Activated naive CD4-positive, alpha-beta T cell treated with anti-CD3 and anti-CD28 coated beads, Interleukin-2, amount 10 ng/mL, durations not matched to agents 7 days and 5 days (primary cell): Measurements from ENCODE around the gene DFFB.
A peak's percentile ranks its signal among the peaks of the same experiment; 100 is the strongest.

Experiments
- CTCF ChIA-PET: fragments of 350-600 bp; sonication (Branson Sonifier 250); formaldehyde crosslinking; loops from one replicate; lab custom pipeline; 2021; ENCODE audit warnings: antibody characterized with exemption; lab: Charles Lee
- DNase-seq: peaks from one replicate; pipeline ENCODE4 v3.0.0-alpha.2; 2020
- H3K27ac Mint-ChIP-seq: one replicate; pipeline ENCODE4 v1.8.0; 2021; ENCODE audit warnings: mild to moderate bottlenecking, moderate library complexity, mixed read lengths
- H3K27me3 Mint-ChIP-seq: one replicate; pipeline ENCODE4 v1.8.0; 2021; ENCODE audit warnings: mild to moderate bottlenecking, mixed read lengths
- H3K36me3 Mint-ChIP-seq: one replicate; pipeline ENCODE4 v1.8.0; 2021; ENCODE audit warnings: mixed read lengths
- H3K4me1 Mint-ChIP-seq: one replicate; pipeline ENCODE4 v1.8.0; 2021; ENCODE audit warnings: mixed read lengths
- H3K4me3 Mint-ChIP-seq: one replicate; pipeline ENCODE4 v1.8.0; 2021; ENCODE audit warnings: mild to moderate bottlenecking, moderate library complexity, mixed read lengths
- H3K9me3 Mint-ChIP-seq: one replicate; pipeline ENCODE4 v1.8.0; 2021; ENCODE audit warnings: mixed read lengths

DFFB gene

DNA sequence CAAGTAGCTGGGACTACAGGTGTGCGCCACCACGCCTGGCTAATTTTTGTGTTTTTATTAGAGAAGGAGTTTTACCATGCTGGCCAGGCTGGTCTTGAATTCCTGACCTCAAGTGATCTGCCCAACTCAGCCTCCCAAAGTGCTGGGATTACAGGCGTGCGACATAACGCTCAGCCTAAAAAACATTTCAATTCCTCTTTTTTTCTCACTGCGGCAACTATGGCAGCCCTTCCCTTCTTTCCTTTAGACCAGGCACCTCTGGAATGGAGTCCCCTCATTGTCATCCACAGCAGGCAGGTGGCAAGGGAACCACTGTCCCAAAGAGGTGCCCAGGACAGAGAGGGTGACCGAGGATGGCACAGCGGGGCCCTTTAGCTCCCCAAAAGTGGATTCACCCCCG, 14.4 kb upstream of the DFFB start:
- H3K9me3 Mint-ChIP-seq, result peaks cover 2% of the 10 kb centered on the region
- no peak overlapping the region for H3K4me3 Mint-ChIP-seq
- H3K4me1 Mint-ChIP-seq, result no peaks in the 10 kb centered on the region
- H3K27me3 Mint-ChIP-seq, result no peaks in the 10 kb centered on the region
- CTCF ChIA-PET, result no interaction called here
- H3K36me3 Mint-ChIP-seq, result peaks cover 55% of the 10 kb centered on the region
- no peak overlapping the region for H3K27ac Mint-ChIP-seq
- DNase-seq, result no peak

DNA sequence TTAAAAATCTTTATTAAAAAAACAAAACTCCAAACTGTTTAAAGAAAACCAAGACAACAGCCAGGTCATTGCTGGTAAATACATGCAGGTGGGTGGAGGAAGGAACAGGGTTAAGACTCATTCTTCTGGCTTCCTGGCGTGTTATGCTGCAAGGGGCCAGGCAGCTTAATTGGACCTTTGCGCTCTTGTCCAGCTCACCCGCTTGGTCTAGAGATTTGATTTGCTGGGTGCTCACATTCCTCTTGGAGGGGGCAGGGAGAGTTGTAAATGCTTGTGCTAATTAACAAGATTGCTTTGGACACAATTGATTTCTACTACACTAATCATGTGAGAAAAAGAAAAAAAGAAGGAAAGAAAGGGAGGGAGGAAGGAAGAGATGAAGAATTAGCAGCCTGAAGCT, 10.7 kb upstream of the DFFB start:
- H3K27ac Mint-ChIP-seq, result no peak overlapping the region
- H3K9me3 Mint-ChIP-seq, result no peaks in the 10 kb centered on the region
- CTCF ChIA-PET, result interaction anchor here (1.1 to 1.3 kb wide), 2 partner anchors 11 to 45 kb away, joined by 3 to 5 read pairs; partner anchors contain the start of gene DFFB
- no peaks in the 10 kb centered on the region for H3K4me1 Mint-ChIP-seq
- no peak for DNase-seq
- H3K27me3 Mint-ChIP-seq, result no peaks in the 10 kb centered on the region
- peaks cover 39% of the 10 kb centered on the region for H3K36me3 Mint-ChIP-seq
- no peak overlapping the region for H3K4me3 Mint-ChIP-seq

DNA sequence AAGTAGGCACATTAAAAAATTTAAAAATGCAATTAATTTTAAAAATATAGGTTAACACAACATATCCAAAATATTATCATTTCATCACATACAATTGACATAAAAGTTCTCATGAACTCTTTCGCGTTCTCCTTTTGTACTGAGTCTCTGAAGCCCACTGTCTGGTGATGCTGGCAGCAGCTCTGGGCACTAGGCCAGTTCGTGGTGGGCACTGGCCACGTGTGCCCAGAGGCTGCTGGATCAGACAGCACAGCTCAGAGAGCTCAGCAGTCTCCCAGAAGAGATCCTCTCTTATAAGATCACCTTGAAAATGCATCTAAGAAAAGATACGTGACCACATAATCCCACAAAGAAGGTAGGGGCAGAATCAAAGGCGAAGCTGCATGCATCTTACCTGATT, 10.2 kb upstream of the DFFB start:
- peaks cover 35% of the 10 kb centered on the region for H3K36me3 Mint-ChIP-seq
- CTCF ChIA-PET, result interaction anchor here (0.8 to 1.3 kb wide), 2 partner anchors 11 to 50 kb away, joined by 3 to 5 read pairs; partner anchors contain the start of gene DFFB
- H3K4me3 Mint-ChIP-seq, result no peak overlapping the region
- no peak overlapping the region for H3K27ac Mint-ChIP-seq
- H3K4me1 Mint-ChIP-seq, result no peaks in the 10 kb centered on the region
- DNase-seq, result no peak
- H3K27me3 Mint-ChIP-seq, result no peaks in the 10 kb centered on the region
- no peaks in the 10 kb centered on the region for H3K9me3 Mint-ChIP-seq

DNA sequence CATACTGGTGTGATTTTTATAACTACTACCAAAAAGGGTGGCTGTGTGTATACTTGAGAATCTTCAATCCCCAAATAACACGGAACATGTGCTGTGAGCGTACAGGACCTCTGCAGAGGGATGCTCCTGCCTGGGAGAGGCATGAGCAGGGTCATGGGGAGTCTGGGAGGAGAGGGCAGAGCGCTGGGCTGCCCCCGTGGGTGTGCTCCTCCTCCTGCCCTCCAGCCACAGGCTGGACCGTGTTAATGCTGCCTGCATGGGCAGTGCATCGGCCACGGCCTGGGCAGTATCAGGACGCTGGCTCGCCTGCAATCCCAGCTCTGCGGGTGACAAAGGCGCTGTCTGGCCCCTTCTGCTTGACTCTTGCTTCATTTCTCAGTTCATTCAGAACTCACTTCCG, 6.4 kb upstream of the DFFB start:
- Mint-ChIP-seq H3K27ac (no peak overlapping the region), H3K36me3 (peaks cover 19% of the 10 kb centered on the region), H3K4me1 (peaks cover 12% of the 10 kb centered on the region), H3K4me3 (no peak overlapping the region), H3K27me3 (no peaks in the 10 kb centered on the region), H3K9me3 (no peaks in the 10 kb centered on the region)
- CTCF ChIA-PET, result no interaction called here
- DNase-seq, result no peak

DNA sequence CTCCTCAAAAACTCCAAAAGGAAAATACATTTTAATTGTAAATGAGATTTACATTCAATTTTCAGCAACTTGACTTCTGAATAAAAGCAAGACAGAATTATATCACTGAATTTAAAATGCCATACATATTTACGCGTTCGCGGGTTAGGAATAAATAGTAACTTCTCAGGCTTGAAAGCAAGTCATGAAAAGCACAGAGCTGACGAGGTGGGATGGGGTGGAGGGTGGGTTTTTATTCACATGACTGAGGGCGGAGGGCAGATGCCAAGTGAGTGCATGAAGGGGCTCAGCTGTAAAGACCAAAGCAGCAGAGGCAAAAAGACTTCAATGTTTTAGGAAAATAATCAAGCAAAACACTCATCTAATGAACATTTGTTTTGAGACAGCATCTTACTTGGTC, 6.0 kb upstream of the DFFB start:
- CTCF ChIA-PET, result no interaction called here
- Mint-ChIP-seq H3K27ac (no peak overlapping the region), H3K9me3 (no peaks in the 10 kb centered on the region), H3K4me3 (no peak overlapping the region), H3K36me3 (peaks cover 19% of the 10 kb centered on the region), H3K27me3 (no peaks in the 10 kb centered on the region), H3K4me1 (peaks cover 16% of the 10 kb centered on the region)
- no peak for DNase-seq

DNA sequence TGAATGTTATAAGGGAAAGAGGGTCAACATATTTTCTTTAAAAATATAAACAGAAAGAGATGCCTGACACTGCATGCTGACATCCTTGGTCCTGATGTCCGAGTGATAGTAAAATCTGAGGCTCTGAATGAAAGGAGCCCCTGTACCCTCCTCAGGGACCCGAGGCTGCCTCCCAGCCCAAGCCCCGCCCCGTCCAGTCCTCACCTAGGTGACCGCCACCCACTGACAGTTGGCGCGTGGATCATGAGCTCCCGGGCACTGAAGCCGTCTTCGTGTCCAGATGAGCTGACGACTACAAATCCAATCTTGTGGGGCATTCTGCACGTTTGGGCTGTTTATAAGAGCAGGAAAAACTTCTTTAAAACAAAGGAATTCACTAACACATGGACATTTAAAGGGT, 5.2 kb upstream of the DFFB start:
- no peaks in the 10 kb centered on the region for H3K9me3 Mint-ChIP-seq
- no peak for DNase-seq
- H3K36me3 Mint-ChIP-seq, result peaks cover 16% of the 10 kb centered on the region
- H3K4me3 Mint-ChIP-seq, result no peak overlapping the region
- no peaks in the 10 kb centered on the region for H3K27me3 Mint-ChIP-seq
- H3K4me1 Mint-ChIP-seq, result peaks cover 18% of the 10 kb centered on the region
- H3K27ac Mint-ChIP-seq, result no peak overlapping the region
- CTCF ChIA-PET, result no interaction called here

DNA sequence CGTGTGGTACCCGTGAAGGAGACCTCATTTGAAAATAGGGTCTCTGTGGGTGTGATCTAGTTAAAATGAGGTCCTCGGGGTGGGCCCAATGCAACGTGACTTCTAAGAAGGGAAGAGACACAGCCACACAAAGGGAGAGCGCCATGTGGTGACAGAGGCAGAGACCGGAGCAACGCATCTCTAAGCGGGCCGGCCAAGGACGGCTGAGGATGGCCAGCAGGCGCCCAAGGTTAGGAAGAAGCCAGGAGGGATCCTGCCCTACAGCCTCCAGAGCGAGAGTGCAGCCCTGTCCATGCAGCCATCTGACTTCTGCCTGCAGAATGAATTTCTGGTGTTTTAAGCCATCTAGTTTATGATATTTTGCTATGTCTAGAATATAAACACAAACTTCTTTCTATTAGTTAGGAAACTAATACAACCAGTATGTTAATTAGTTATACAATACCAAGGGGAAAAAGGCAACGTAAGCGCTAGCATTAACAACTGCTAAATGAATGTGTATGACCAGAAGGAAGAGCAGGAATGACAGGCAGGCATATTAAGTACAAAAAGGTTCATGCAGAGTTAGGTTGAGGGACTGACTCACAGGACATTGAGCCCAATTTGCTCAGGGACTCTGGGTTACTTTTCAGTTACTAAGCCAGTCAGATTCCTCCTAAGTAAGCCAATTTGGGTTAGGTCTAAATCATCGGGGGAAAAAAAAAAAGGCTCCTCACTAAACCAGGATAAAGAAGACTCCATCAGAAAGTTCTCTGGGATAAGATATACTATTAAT, 4.4 kb upstream of the DFFB start:
- Mint-ChIP-seq H3K4me1 (peaks cover 21% of the 10 kb centered on the region), H3K4me3 (no peak overlapping the region), H3K9me3 (no peaks in the 10 kb centered on the region), H3K36me3 (peaks cover 10% of the 10 kb centered on the region), H3K27ac (no peak overlapping the region), H3K27me3 (no peaks in the 10 kb centered on the region)
- CTCF ChIA-PET, result no interaction called here
- no peak for DNase-seq

DNA sequence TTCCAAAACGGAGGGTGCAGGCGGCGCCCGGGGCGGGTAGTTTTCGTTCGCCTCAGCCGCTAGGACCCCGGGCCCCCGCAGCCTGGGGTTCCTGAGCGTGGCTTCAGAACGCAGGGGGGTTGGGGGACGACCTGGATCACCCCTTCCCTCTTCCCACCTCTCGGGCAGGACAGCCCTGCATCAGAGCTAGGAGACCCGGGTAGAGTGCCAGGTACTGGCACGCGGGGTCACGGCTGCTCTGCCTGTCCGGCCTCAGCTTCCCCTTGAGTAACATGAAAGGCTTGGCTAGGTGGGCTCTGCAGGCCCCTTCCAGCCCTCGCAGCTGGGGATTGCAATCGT, 484 bp downstream of the DFFB start:
- Mint-ChIP-seq H3K27me3 (no peaks in the 10 kb centered on the region), H3K4me1 (peaks cover 34% of the 10 kb centered on the region), H3K9me3 (no peaks in the 10 kb centered on the region), H3K27ac (peak overlapping the region; percentile 71), H3K36me3 (peaks cover 3% of the 10 kb centered on the region), H3K4me3 (peak overlapping the region; percentile 97)
- CTCF ChIA-PET, result interaction anchor here (0.8 to 3.2 kb wide), 8 partner anchors 11 to 64 kb away, joined by 3 to 15 read pairs (median 5); partner anchors contain the start of gene C1orf174
- no peak for DNase-seq

DNA sequence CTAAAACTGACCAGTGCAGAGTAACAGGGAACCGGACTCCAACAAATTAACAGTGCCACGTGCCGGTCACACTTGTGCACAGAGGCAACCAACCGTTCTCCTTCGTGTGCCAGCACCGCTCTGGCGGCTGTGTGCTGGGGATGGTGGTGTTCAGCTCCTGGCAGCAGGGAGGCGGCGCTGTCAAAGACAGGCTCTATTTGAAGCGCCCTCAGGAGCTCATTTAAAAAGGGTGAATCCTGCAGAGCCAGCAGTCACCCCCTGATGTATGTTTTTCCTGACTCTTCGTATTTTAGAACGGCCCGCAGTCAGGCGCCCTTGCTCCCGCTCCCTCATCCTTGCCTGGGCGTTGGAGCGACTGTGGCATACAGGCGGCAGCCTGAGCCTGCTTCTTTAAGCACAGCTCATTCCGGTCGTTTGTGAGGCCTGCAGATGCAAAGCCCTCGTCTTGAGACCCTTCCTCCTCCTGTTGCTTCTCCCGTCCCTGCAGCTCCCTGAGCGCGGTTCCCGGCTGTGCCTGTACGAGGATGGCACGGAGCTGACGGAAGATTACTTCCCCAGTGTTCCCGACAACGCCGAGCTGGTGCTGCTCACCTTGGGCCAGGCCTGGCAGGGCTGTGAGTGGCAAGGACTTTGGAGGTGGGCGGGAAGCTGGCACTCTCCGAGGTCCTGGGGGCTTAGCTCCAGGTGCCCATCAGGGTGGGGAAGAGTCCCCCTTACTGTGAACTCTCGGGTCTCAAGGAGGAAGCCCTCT, 1.1 kb downstream of the DFFB start:
- Mint-ChIP-seq H3K27ac (peak overlapping the region; percentile 71), H3K4me3 (peak overlapping the region; percentile 97), H3K27me3 (no peaks in the 10 kb centered on the region), H3K4me1 (peaks cover 34% of the 10 kb centered on the region), H3K9me3 (no peaks in the 10 kb centered on the region), H3K36me3 (peaks cover 3% of the 10 kb centered on the region)
- DNase-seq, result peak; percentile 50
- CTCF ChIA-PET, result interaction anchor here (0.6 to 3.2 kb wide), 7 partner anchors 12 to 64 kb away, joined by 3 to 15 read pairs (median 5); partner anchors contain the start of gene C1orf174

DNA sequence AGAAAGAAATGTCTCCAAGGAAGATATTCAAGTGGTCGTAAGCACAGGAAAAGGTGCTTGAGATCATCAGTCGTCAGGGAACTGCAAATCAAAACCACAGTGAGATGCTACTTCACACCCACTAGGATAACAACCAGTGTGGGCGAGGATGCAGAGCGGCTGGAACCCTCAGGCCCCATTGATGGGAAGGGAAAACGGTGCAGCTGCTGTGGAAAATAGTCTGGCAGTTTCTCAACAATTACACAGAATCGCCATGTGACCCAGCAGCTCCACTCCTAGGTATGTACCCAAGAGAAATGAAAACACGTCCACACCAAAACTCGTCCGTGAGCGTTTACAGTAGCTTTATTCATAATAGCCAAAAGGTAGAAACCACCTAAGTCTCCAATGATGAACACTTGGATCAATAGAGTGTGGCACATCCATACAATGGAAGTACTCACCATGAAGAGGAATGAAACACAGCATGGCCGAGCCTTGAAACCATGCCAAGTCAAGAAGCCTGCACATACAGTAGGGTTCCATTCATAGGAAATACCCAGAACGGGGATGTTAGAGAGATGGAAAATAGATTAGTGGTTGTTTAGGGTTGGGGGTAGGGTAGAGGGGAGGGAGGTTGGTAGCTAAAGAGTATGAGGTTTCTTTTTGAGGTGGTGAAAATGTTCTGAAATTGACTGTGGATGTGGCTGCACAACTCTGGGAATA, 6.1 kb downstream of the DFFB start:
- peaks cover under 1% of the 10 kb centered on the region for H3K9me3 Mint-ChIP-seq
- H3K36me3 Mint-ChIP-seq, result peaks cover 11% of the 10 kb centered on the region
- H3K27ac Mint-ChIP-seq, result no peak overlapping the region
- DNase-seq, result no peak
- no peaks in the 10 kb centered on the region for H3K27me3 Mint-ChIP-seq
- no peak overlapping the region for H3K4me3 Mint-ChIP-seq
- CTCF ChIA-PET, result no interaction called here
- H3K4me1 Mint-ChIP-seq, result peaks cover 9% of the 10 kb centered on the region

DNA sequence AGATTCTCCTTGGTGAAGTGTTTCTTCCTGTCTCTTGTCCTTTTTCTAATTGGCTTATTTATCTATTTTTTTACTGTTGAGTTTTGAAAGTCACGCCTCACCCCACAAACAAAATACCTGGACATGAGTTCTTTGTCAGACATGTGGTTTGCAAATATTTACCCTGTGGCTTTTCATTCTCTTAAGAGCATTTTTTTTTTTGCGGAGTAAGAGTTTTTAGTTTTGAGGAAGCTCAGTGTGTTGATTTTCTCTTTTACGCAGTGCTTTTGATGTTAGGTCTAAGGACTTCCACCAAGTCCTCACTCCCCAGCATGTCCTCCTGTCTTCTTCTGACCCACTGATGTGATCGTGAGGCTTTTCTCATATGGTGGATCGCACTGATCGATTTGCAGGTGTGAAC, 7.6 kb downstream of the DFFB start:
- H3K27me3 Mint-ChIP-seq, result no peaks in the 10 kb centered on the region
- no peak overlapping the region for H3K27ac Mint-ChIP-seq
- CTCF ChIA-PET, result no interaction called here

DNA sequence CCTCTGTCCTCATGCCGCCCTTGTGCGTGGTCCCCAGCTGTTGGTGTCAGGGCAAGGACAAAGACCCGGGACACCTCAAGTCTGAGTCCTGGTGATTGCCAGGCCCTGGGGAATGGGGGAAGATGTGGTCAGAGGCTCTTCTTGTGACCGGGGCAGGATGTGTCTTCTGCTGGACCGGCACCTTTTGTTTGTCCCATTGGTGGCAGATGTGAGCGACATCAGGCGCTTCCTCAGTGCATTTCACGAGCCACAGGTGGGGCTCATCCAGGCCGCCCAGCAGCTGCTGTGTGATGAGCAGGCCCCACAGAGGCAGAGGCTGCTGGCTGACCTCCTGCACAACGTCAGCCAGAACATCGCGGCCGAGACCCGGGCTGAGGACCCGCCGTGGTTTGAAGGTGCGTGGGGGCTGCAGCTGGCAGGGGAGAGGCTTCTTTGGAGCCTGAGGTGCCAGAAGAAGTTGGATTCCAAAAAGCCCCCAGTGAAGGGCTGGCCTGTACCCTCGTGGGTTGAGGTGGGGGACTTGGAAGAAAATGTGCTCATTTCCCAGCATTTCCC, 8.4 kb downstream of the DFFB start:
- H3K27ac Mint-ChIP-seq, result no peak overlapping the region
- H3K36me3 Mint-ChIP-seq, result peaks cover 18% of the 10 kb centered on the region
- peaks cover 5% of the 10 kb centered on the region for H3K9me3 Mint-ChIP-seq
- DNase-seq, result no peak
- no peaks in the 10 kb centered on the region for H3K27me3 Mint-ChIP-seq
- CTCF ChIA-PET, result no interaction called here
- no peaks in the 10 kb centered on the region for H3K4me1 Mint-ChIP-seq
- H3K4me3 Mint-ChIP-seq, result no peak overlapping the region

More for the DNA sequence above, 7.6 kb downstream of the DFFB start:
- peaks cover 5% of the 10 kb centered on the region for H3K9me3 Mint-ChIP-seq
- DNase-seq, result no peak
- peaks cover 17% of the 10 kb centered on the region for H3K36me3 Mint-ChIP-seq
- no peak overlapping the region for H3K4me3 Mint-ChIP-seq
- no peaks in the 10 kb centered on the region for H3K4me1 Mint-ChIP-seq

DNA sequence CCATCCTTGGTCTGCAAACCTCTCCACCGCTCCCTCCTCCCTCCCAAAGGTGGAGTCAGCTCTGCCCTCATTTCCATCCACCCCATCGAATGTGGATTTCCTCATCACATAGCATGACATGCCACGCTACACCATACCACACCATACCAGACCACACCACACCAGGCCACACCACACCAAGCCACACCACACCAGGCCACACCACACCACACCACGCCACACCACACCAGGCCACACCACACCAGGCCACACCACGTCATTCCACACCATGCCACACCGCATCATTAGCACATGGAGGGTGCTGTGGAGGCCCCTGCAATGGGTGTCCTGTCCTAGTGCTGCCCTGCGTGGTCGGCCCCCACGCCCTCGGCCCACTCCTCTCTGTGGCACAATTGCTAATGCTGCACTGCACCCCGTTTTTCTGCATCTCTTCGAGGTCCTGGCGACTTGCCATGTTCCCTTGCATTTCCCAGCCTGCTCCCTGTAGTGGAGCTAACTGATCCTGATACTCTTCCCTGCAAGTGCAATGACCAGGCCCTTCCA, 11.3 kb downstream of the DFFB start:
- Mint-ChIP-seq H3K27me3 (no peaks in the 10 kb centered on the region), H3K9me3 (peaks cover 5% of the 10 kb centered on the region), H3K4me1 (no peaks in the 10 kb centered on the region), H3K36me3 (peaks cover 25% of the 10 kb centered on the region), H3K4me3 (no peak overlapping the region), H3K27ac (peak overlapping the region; percentile 4)
- CTCF ChIA-PET, result no interaction called here
- DNase-seq, result no peak
